Stimulated activated CD8-positive, alpha-beta memory T cell treated with anti-CD3 and anti-CD28 coated beads, Interleukin-4, amount 100 ng/mL, for 1 hour (primary cell): Measurements from ENCODE around the gene LTB4R2.

Experiments
- DNase-seq, 2 donors: peaks; one replicate each; pipeline ENCODE4 v3.0.0-alpha.2; 2020; ENCODE audit warnings: low read depth in 2 of 2, low spot score in 1 of 2

Gene LTB4R2

DNA sequence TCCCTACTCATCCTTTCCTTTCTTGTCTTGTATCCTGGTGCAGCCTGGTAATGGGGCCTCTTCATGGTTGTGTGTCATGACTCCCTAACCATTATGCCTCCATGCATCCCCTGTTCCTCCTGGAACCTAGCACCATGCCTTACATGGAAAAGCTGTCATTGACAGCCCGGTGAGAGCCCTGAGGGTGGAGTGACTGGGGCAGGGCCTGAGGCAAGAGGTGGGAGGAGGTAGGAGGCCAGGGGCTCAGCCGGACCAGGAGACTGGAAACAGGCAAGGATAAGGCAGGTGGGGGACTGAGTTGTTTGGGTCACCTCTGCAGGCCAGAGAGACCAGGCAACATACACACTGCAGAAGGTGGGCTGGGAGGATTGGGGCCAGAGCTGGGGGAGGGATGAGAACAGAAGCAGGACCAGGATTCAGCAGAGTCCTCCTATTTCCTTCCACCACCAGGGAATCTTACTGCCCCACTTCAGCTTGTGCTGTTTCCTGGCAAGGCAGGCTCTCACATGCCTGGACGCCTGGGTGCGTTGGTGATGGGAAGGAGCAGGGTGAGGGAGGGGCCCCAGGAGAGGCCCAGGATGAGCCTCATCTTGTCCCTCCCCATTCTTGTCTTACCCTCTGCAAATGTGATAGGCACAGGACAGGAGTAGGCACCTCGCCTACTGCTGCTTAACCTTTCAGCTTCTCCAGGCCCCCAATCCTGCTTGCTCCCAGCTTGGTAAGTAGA is at the start of gene LTB4R2:
LTB4R2 (plus strand) TSS at position 603 of the 727 bp plus-strand sequence. CDS start 525 bp downstream, outside the sequence.
- no peak for DNase-seq

- DNase-seq: no peak
Observed at GRCh38 chr14:24260780-24261157, 49.2 kb upstream of the LTB4R2 start.

DNA sequence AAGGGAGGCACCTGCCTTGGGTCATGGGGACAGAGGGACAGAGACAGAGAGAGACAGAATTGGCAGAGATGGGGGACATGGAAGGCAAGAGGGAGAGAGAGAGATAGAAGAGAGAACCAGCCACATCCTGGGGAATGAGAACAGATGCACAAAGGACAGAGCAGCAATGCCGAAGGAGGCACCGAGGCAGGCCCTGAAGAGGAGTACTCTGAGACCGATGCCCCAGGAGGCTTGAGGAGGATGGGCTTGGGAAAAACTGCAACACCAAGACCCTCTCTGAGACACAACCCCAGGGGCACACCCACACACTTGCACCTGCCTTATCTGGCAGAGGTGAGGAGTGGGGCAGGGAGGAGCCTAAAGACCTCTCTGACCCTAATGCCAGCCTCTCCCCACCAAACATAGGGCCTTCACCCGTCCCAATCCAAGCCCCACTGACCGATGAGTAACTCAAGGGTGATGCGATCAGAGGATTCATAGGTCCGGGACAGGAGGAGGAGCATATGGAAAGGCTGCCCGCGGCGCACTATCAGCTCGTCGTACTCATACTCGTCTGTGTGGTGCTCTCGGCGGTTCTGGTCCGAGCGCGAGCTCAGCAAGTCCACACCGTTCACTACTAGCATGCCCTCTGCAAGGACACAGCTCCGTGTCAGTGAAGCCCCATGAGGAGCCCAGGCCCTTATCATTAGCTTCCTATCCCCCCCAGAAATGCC is 48.5 kb upstream of the LTB4R2 start:
- DNase-seq: no peak

- DNase-seq: no peak
Observed at GRCh38 chr14:24261969-24262327, 48.0 kb upstream of the LTB4R2 start.

DNA sequence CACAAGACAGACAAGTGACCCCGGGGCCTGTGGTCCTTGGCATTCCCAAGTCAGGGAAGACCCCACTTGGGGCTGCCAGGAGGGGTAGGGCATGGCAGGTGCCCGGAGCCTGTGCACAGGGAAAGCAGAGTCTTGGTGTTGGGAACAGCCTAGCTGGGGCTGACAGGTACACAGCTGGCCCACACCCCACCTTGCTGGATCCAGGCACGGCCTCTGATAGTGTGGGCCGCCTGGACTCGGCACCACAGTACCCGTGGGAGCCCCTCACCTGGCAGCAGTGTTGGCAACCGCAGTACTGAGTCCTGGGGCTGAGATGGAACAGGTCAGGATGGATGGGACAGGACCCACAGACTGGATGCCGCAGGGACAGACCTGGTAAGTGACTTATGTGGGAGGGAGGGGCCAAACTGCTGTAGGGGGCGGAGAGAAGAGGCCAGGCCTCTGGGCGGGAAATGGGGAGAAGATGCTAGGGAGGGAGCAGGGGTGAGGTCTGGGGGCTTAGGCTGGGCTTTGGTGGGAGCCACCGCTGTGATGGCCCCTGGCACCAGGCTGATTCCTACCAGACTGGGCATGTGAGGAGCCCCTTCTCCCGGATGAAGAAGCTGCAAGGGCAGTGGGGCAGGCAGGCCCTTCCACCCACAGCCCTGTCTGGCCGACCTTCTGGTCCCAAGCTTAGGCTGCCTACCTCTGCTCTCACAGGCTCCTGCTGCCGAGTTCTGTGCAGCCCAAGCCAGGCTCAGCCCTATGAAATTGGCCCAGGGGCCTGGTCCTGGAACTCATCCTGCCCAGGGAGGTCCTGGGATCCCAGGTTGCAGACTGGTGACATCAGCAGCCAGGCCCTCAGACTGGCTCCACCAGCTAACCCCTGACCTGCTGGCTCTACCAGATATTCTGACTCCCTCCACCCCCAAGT is 46.9 kb upstream of the LTB4R2 start, which contains the start of gene TGM1:
TGM1 (minus strand) TSS at position 357 of the 913 bp plus-strand sequence. CDS start 825 bp downstream, outside the sequence.
- no peak for DNase-seq

DNA sequence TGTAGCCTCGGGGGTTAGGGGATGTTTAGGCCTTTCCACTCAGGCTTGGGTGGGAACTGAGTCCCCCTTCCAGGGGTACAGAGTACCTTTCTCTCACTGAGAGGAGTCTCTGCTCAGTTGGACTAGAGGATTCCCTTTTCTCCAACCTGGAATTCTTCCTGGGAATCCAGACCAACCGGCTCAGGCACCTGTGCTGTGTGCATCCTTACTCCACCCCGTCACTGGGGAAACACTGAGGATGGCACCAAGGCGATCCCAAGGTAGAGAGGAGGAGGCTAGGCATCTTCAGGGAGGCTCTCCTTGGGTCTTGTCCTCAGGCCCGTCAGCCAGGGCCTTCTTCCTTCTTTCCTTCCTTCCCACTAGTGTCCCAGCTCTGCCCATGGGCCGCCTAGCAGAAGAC is 46.1 kb upstream of the LTB4R2 start:
- DNase-seq: no peak

GRCh38 chr14:24264298-24264697 is 45.6 kb upstream of the LTB4R2 start:
- DNase-seq: no peak

- no peak for DNase-seq
Observed at GRCh38 chr14:24266344-24267244, 43.3 kb upstream of the LTB4R2 start.

DNA sequence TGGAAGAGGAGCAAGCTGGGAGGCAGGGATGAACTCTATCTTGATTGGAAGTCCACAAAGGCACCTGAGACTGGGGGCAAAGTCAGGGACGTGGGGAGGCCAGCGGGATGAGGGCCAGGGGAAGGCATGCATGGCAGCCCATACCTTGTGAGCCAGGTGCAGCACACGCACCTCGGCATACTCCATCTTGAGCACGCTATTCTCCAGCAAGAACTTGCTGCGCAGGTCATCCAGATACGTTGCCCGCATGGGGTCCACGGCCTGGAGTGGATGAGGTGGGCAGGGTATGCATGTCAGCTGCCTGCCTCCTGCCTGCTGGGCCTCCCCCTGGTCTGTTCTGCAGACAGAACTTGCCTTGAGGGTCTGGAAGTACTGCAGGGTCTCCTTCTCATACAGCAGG is 42.4 kb upstream of the LTB4R2 start:
- DNase-seq: no peak

DNA sequence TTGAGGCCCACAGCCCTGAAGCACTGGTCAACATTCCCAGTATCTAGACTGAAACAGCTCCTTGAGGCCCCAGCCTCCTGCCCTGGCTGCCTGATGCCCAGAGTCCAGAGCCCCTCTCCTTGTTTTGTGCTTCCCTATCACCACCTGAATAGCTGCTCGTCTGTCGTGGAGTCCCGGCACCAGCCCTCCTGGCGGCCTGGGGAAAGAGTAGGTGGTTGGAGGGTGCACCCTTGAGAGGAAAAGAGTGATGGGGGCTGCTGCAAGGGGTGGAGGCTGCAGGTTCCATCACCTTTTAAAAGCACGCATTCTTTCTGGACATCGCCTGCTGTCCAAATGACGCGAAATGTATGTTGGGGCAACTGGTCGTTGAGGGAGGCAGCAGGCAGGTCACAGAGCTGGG is 41.7 kb upstream of the LTB4R2 start:
- DNase-seq: no peak

DNA sequence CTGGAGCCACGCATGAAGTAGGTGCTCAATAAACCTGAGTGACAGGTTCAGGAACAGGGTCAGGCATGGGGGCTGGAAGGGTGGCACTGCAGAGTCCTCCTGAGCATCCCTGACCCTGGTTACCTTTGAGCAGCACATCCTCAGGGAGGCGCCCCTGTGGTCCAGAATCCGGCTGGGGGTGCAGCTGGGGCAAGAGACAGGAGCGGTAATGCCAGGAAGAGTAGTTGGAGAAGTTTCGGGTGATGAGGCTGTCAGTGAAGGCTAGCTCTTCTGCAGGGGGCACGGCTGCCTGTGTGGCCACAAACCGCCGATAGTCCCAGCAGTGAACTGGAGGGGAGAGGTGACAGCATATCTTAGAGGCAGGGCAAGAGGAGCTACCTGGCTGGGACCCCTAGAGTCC is 40.6 kb upstream of the LTB4R2 start:
- DNase-seq: no peak

DNA sequence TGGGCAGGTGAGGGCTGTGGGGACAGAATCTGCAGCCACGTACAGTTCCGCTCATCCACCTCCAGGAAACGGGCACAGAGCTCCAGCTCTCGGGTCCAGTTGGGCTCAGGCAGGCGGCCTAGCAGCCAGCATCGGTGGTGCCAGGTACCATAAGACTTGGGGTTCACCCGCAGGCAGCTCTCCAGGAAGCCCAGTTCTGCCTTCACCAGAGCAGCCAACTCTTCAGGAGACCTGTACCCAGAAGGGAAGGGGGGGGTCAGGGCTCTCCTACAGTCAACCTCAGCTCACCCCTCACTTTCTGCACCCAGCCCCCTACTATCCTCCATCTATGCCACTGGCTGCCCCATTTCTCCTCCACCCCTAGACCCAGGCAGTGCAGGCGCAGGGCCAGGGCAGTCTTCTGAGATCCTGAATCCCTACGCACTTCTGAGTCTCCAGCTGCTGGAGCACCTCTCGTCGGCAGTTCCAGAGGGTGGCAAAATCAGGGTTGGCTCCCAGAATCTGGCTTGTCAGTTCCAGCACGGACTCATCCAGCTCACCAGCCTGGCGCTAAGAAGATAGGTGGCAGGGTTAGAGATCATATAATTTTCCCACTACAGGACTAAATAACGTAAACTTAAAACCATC is 39.9 kb upstream of the LTB4R2 start:
- no peak for DNase-seq

GRCh38 chr14:24270537-24271133 is 39.3 kb upstream of the LTB4R2 start:
- no peak for DNase-seq

DNA sequence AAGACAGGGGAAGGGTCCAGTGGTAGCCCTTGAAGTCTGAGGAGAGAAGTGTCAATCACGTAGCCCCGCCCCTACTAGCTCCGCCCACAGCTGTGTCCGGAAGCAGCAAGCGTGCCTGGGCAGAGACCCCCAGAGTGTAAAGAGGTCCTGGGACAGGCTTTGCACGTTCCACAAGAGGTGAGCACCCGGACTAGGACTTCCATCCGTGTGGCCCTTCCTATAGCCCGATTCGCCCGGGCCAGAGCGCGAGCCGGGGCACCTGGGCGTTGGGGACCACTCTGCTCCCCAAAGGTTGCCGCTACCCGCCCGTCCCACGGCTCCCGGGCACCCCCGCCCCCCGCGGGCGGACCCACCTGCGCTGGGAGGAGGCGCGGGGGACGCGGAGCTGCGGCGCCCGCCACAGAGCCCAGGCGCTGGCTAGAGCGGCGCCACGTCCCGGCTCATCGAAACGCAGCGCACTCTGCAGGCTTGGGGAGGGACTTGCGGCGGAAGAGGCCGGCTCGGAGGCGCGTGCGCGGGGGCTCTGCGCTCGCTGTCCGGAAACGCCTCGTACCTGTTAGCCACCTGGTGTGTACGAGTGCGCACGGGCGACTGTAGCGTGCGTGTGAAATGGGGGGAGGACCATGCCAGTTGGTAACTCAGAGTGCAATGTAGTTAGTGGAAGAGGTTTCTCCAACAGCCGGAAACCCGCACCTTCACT is 38.7 kb upstream of the LTB4R2 start, which contains the start of gene RABGGTA:
RABGGTA (minus strand) TSS at position 464 of the 700 bp plus-strand sequence. CDS start 482 bp downstream, outside the sequence.
- peak; percentile 67 to 79 for DNase-seq

- DNase-seq: no peak
Observed at GRCh38 chr14:24271834-24272263, 38.1 kb upstream of the LTB4R2 start.

GRCh38 chr14:24272467-24272866 is 37.5 kb upstream of the LTB4R2 start:
- no peak for DNase-seq

DNA sequence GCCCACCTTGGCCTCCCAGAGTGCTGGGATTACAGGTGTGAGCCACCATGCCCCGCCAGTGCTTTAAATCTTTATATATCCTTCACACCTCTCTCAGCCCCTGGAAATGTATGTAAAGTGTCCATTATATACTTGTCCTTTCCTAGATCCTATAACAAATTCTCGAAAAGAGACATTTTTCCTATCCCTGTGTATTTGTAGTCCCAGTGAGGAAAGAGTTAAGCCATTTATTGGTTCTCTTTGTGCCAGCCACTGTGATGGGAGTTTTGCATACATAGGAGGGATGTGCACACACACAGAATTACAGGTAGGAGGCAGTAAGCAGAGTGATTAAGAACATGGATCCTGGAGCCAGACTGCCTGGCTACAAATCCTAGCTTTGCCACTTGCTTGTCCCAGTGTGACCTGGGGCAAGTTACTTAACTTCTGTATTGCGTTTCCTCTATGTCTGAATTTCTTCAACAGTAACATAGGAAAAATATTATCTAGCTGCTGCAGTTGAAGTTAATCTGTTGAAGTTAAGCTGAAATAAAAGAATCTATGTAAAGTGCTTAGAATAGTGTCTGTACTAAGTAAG is 36.4 kb upstream of the LTB4R2 start:
- no peak for DNase-seq

DNA sequence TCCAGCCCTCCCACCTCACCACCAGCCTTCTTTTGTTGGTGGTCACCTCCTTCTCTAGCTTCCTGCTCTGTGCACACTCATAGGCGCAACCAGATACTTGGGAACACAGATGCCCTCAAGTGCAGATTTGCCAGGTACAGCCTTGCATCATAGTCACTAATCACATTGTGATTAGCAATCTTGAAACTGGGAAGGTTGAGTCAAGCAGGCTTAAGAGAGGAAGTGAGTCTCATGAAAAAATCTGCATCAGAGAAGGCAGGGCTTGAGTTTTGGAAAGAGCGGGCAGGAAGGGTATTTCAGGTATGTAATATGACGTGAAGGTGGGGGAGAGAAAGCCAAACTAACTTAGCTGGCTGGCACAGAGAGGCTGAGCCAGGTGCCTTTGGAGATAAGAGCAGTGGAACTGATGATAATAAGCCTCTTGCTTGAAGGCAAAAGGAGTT is 35.8 kb upstream of the LTB4R2 start:
- no peak for DNase-seq
